ENCODE results near the gene FYN.

The FYN gene

GRCh38 chr6:111713811-111714210 lies 159.4 kb downstream of the FYN start:
- in situ Hi-C loops (cut with MboI; ENCODE audit: low sequenced_read_pairs) = loop anchor here (25.0 kb wide), 2 partner anchors 273 to 448 kb away; no protein-coding TSS in a partner anchor

- in situ Hi-C loops (cut with MboI; ENCODE audit: low sequenced_read_pairs) = loop anchor here (25.0 kb wide), 2 partner anchors 274 to 449 kb away; no protein-coding TSS in a partner anchor
Observed at GRCh38 chr6:111713236-111713635, 160.0 kb downstream of the FYN start.

GRCh38 chr6:111711984-111712752 lies 161.1 kb downstream of the FYN start:
- in situ Hi-C loops (cut with MboI; ENCODE audit: low sequenced_read_pairs) = loop anchor here (25.0 kb wide), 2 partner anchors 275 to 450 kb away; no protein-coding TSS in a partner anchor

- in situ Hi-C loops (cut with MboI; ENCODE audit: low sequenced_read_pairs) = loop anchor here (25.0 kb wide), 2 partner anchors 276 to 451 kb away; no protein-coding TSS in a partner anchor
Observed at GRCh38 chr6:111711476-111711875, 161.8 kb downstream of the FYN start.

GRCh38 chr6:111710911-111711310 lies 162.3 kb downstream of the FYN start:
- in situ Hi-C loops (cut with MboI; ENCODE audit: low sequenced_read_pairs) = loop anchor here (25.0 kb wide), 2 partner anchors 276 to 451 kb away; no protein-coding TSS in a partner anchor

GRCh38 chr6:111710439-111710838 lies 162.8 kb downstream of the FYN start:
- in situ Hi-C loops (cut with MboI; ENCODE audit: low sequenced_read_pairs) = loop anchor here (25.0 kb wide), 2 partner anchors 277 to 452 kb away; no protein-coding TSS in a partner anchor

GRCh38 chr6:111709615-111710398 lies 163.4 kb downstream of the FYN start:
- in situ Hi-C loops (cut with MboI; ENCODE audit: low sequenced_read_pairs) = loop anchor here (25.0 kb wide), 2 partner anchors 277 to 452 kb away; no protein-coding TSS in a partner anchor

- in situ Hi-C loops (cut with MboI; ENCODE audit: low sequenced_read_pairs) = loop anchor here (25.0 kb wide), 2 partner anchors 278 to 453 kb away; no protein-coding TSS in a partner anchor
Observed at GRCh38 chr6:111709201-111709600, 164.1 kb downstream of the FYN start.

GRCh38 chr6:111707773-111708172 lies 165.5 kb downstream of the FYN start:
- in situ Hi-C loops (cut with MboI; ENCODE audit: low sequenced_read_pairs) = loop anchor here (25.0 kb wide), 2 partner anchors 280 to 455 kb away; no protein-coding TSS in a partner anchor

- in situ Hi-C loops (cut with MboI; ENCODE audit: low sequenced_read_pairs) = loop anchor here (25.0 kb wide), 2 partner anchors 280 to 455 kb away; no protein-coding TSS in a partner anchor
Observed at GRCh38 chr6:111706841-111707391, 166.3 kb downstream of the FYN start.

GRCh38 chr6:111703723-111704122 lies 169.5 kb downstream of the FYN start:
- in situ Hi-C loops (cut with MboI; ENCODE audit: low sequenced_read_pairs) = loop anchor here (25.0 kb wide), 2 partner anchors 284 to 459 kb away; no protein-coding TSS in a partner anchor

GRCh38 chr6:111702268-111702667 lies 171.0 kb downstream of the FYN start:
- in situ Hi-C loops (cut with MboI; ENCODE audit: low sequenced_read_pairs) = loop anchor here (25.0 kb wide), 2 partner anchors 285 to 460 kb away; no protein-coding TSS in a partner anchor

GRCh38 chr6:111701146-111701545 lies 172.1 kb downstream of the FYN start:
- in situ Hi-C loops (cut with MboI; ENCODE audit: low sequenced_read_pairs) = loop anchor here (25.0 kb wide), 2 partner anchors 286 to 461 kb away; no protein-coding TSS in a partner anchor

- in situ Hi-C loops (cut with MboI; ENCODE audit: low sequenced_read_pairs) = loop anchor here (25.0 kb wide), 2 partner anchors 287 to 462 kb away; no protein-coding TSS in a partner anchor
Observed at GRCh38 chr6:111700135-111700690, 173.0 kb downstream of the FYN start.

- in situ Hi-C loops (cut with MboI; ENCODE audit: low sequenced_read_pairs) = no loop called here
Observed at GRCh38 chr6:111699123-111699522, 174.1 kb downstream of the FYN start.

GRCh38 chr6:111696814-111697213 lies 176.4 kb downstream of the FYN start:
- in situ Hi-C loops (cut with MboI; ENCODE audit: low sequenced_read_pairs) = no loop called here

- in situ Hi-C loops (cut with MboI; ENCODE audit: low sequenced_read_pairs) = no loop called here
Observed at GRCh38 chr6:111692327-111693164, 180.7 kb downstream of the FYN start.

GRCh38 chr6:111691345-111692225 lies 181.7 kb downstream of the FYN start:
- in situ Hi-C loops (cut with MboI; ENCODE audit: low sequenced_read_pairs) = no loop called here

Data from HL-60/S4 treated with phorbol 12-myristate 13-acetate at 8.2 ng/mL for 4 days and 3 days (cell line).